GM19372 (cell line): ENCODE measurements around the gene IDH3B.
"Not testable (repeated sequence)": the region's sequence is repeated elsewhere in the genome, so short reads cannot be mapped to it uniquely, and the experiment has no call there.

Experiments used
- ATAC-seq: cut with Tn5 transposase; IDR thresholded peaks from one replicate; pipeline ENCODE4 v1.9.1; 2021; ENCODE audit warnings: mild to moderate bottlenecking, low read depth, moderate library complexity; ENCODE audit not compliant: unreplicated experiment

The IDH3B gene

GRCh38 chr20:2695206-2695983 is 31.4 kb upstream of the IDH3B start:
- no peak for ATAC-seq

GRCh38 chr20:2694519-2694918 is 30.5 kb upstream of the IDH3B start:
- ATAC-seq = no peak

- no peak for ATAC-seq
Measured at GRCh38 chr20:2694008-2694471, 30.0 kb upstream of the IDH3B start.

- ATAC-seq = no peak
Measured at GRCh38 chr20:2693286-2694007, 29.4 kb upstream of the IDH3B start.

GRCh38 chr20:2692886-2693285 is 28.9 kb upstream of the IDH3B start:
- no peak for ATAC-seq

- ATAC-seq = no peak
Measured at GRCh38 chr20:2692036-2692885, 28.2 kb upstream of the IDH3B start, which contains the start of gene EBF4. TSS of gene EBF4 (plus strand) at chr20:2692780. CDS start at chr20:2693646, 866 bp downstream.

- no peak for ATAC-seq
Measured at GRCh38 chr20:2691663-2692035, 27.6 kb upstream of the IDH3B start.

- ATAC-seq = no peak
Measured at GRCh38 chr20:2691127-2691526, 27.1 kb upstream of the IDH3B start.

GRCh38 chr20:2690718-2691117 is 26.7 kb upstream of the IDH3B start:
- no peak for ATAC-seq

- no peak for ATAC-seq
Measured at GRCh38 chr20:2690213-2690612, 26.2 kb upstream of the IDH3B start.

GRCh38 chr20:2688041-2688591 is 24.1 kb upstream of the IDH3B start:
- no peak for ATAC-seq

- ATAC-seq = no peak
Measured at GRCh38 chr20:2687514-2687913, 23.5 kb upstream of the IDH3B start.

- ATAC-seq = not testable (repeated sequence)
Measured at GRCh38 chr20:2684817-2685216, 20.8 kb upstream of the IDH3B start.

- not testable (repeated sequence) for ATAC-seq
Measured at GRCh38 chr20:2682040-2682439, 18.0 kb upstream of the IDH3B start.

- ATAC-seq = no peak
Measured at GRCh38 chr20:2680046-2680445, 16.0 kb upstream of the IDH3B start.

GRCh38 chr20:2673453-2673852 is 9.4 kb upstream of the IDH3B start:
- no peak for ATAC-seq

- no peak for ATAC-seq
Measured at GRCh38 chr20:2672446-2672845, 8.4 kb upstream of the IDH3B start.

- no peak for ATAC-seq
Measured at GRCh38 chr20:2671977-2672376, 8.0 kb upstream of the IDH3B start.

GRCh38 chr20:2663364-2663886 is 591 bp downstream of the IDH3B start:
- ATAC-seq = no peak

- no peak for ATAC-seq
Measured at GRCh38 chr20:2659547-2659946, 4.5 kb downstream of the IDH3B start.
